ENCODE results near the gene ARRDC1.
"Not testable (repeated sequence)": the region's sequence is repeated elsewhere in the genome, so short reads cannot be mapped to it uniquely, and the experiment has no call there.

ARRDC1 gene

GRCh38 chr9:137586854-137587253 is 18.6 kb upstream of the ARRDC1 start:
- no peak for DNase-seq (ENCODE audit: low spot score)

GRCh38 chr9:137588311-137588710 is 17.2 kb upstream of the ARRDC1 start:
- DNase-seq (ENCODE audit: low spot score), result no peak

- no peak for DNase-seq (ENCODE audit: low spot score)
Measured at GRCh38 chr9:137588891-137589290, 16.6 kb upstream of the ARRDC1 start.

- peak; percentile 59 for DNase-seq (ENCODE audit: low spot score)
Measured at GRCh38 chr9:137589441-137590122, 15.9 kb upstream of the ARRDC1 start.

GRCh38 chr9:137590123-137590468 is 15.4 kb upstream of the ARRDC1 start:
- DNase-seq (ENCODE audit: low spot score), result no peak

GRCh38 chr9:137590469-137591383 is 14.8 kb upstream of the ARRDC1 start, which contains the start of gene ZMYND19:
Gene ZMYND19, minus strand, starts transcription at chr9:137590512. Its CDS starts 249 bp downstream, at chr9:137590263.
- peak; percentile 100 for DNase-seq (ENCODE audit: low spot score)

GRCh38 chr9:137592767-137593166 is 12.7 kb upstream of the ARRDC1 start:
- no peak for DNase-seq (ENCODE audit: low spot score)

- DNase-seq (ENCODE audit: low spot score), result no peak
Measured at GRCh38 chr9:137593176-137593575, 12.3 kb upstream of the ARRDC1 start.

GRCh38 chr9:137596577-137596976 is 8.9 kb upstream of the ARRDC1 start:
- not testable (repeated sequence) for DNase-seq (ENCODE audit: low spot score)

GRCh38 chr9:137598943-137599342 is 6.5 kb upstream of the ARRDC1 start:
- DNase-seq (ENCODE audit: low spot score), result no peak

- no peak for DNase-seq (ENCODE audit: low spot score)
Measured at GRCh38 chr9:137602661-137603060, 2.8 kb upstream of the ARRDC1 start.

GRCh38 chr9:137603879-137604278 is 1.6 kb upstream of the ARRDC1 start:
- no peak for DNase-seq (ENCODE audit: low spot score)

- DNase-seq (ENCODE audit: low spot score), result no peak
Measured at GRCh38 chr9:137604345-137605086, 970 bp upstream of the ARRDC1 start.

- DNase-seq (ENCODE audit: low spot score), result no peak
Measured at GRCh38 chr9:137606005-137606621, 627 bp downstream of the ARRDC1 start.

GRCh38 chr9:137606734-137607138 is 1.2 kb downstream of the ARRDC1 start:
- DNase-seq (ENCODE audit: low spot score), result no peak

- DNase-seq (ENCODE audit: low spot score), result no peak
Measured at GRCh38 chr9:137607141-137607857, 1.8 kb downstream of the ARRDC1 start.

GRCh38 chr9:137610944-137611343 is 5.5 kb downstream of the ARRDC1 start:
- no peak for DNase-seq (ENCODE audit: low spot score)

GRCh38 chr9:137611623-137612609 is 6.4 kb downstream of the ARRDC1 start:
- peak; percentile 91 for DNase-seq (ENCODE audit: low spot score)

- DNase-seq (ENCODE audit: low spot score), result no peak
Measured at GRCh38 chr9:137612741-137613142, 7.3 kb downstream of the ARRDC1 start.

GRCh38 chr9:137613259-137613658 is 7.8 kb downstream of the ARRDC1 start:
- DNase-seq (ENCODE audit: low spot score), result no peak
